ENCODE measurements around the gene RABEP1.
"Not testable (repeated sequence)": the region's sequence is repeated elsewhere in the genome, so short reads cannot be mapped to it uniquely, and the experiment has no call there.

RABEP1 gene, protein sequence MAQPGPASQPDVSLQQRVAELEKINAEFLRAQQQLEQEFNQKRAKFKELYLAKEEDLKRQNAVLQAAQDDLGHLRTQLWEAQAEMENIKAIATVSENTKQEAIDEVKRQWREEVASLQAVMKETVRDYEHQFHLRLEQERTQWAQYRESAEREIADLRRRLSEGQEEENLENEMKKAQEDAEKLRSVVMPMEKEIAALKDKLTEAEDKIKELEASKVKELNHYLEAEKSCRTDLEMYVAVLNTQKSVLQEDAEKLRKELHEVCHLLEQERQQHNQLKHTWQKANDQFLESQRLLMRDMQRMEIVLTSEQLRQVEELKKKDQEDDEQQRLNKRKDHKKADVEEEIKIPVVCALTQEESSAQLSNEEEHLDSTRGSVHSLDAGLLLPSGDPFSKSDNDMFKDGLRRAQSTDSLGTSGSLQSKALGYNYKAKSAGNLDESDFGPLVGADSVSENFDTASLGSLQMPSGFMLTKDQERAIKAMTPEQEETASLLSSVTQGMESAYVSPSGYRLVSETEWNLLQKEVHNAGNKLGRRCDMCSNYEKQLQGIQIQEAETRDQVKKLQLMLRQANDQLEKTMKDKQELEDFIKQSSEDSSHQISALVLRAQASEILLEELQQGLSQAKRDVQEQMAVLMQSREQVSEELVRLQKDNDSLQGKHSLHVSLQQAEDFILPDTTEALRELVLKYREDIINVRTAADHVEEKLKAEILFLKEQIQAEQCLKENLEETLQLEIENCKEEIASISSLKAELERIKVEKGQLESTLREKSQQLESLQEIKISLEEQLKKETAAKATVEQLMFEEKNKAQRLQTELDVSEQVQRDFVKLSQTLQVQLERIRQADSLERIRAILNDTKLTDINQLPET

DNA sequence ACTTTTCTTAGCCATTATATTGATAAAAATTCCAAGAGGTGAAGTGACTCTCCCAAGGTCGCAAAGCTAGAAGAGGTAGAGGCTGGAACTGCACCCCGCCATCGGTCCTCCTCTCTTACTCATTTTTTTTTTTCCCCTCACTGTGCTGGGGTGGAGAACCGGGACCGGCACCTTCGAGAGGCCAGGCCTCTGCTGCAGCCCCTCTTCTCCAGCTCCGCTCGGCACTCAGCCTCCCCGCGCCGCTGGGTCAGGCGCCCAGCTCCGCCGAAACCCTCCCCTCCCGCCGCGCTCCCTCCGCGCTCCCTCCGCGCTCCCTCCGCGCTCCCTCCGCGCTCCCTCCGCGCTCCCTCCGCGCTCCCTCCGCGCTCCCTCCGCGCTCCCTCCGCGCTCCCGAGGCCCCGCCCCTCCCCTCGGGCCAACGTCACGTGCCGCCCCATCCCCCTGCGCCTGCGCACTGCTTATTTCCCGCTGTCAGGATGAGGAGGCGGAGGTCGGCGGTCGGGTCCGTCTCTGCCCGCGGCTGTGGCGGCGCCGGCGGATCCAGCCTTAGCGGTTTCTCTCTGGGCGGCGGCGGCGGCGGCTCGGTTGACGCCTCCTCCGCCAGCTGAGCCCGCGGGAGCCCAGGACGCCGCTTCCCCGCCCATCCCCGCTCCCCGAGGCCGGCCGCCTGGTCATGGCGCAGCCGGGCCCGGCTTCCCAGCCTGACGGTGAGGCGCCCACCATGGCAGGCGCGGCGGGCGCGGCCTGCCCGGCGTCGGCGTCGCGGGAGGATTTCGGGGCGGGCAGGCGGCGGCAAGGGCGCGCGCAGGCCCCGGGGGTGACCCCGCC is at the start of gene RABEP1:
Gene RABEP1, plus strand, starts transcription at position 471 of the 828 bp plus-strand sequence. Its CDS starts 203 bp downstream, at position 674.
- TF ChIP-seq, protein P1, sequence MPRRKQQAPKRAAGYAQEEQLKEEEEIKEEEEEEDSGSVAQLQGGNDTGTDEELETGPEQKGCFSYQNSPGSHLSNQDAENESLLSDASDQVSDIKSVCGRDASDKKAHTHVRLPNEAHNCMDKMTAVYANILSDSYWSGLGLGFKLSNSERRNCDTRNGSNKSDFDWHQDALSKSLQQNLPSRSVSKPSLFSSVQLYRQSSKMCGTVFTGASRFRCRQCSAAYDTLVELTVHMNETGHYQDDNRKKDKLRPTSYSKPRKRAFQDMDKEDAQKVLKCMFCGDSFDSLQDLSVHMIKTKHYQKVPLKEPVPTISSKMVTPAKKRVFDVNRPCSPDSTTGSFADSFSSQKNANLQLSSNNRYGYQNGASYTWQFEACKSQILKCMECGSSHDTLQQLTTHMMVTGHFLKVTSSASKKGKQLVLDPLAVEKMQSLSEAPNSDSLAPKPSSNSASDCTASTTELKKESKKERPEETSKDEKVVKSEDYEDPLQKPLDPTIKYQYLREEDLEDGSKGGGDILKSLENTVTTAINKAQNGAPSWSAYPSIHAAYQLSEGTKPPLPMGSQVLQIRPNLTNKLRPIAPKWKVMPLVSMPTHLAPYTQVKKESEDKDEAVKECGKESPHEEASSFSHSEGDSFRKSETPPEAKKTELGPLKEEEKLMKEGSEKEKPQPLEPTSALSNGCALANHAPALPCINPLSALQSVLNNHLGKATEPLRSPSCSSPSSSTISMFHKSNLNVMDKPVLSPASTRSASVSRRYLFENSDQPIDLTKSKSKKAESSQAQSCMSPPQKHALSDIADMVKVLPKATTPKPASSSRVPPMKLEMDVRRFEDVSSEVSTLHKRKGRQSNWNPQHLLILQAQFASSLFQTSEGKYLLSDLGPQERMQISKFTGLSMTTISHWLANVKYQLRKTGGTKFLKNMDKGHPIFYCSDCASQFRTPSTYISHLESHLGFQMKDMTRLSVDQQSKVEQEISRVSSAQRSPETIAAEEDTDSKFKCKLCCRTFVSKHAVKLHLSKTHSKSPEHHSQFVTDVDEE (CRISPR knock-in tag; IDR thresholded peaks at IDR 0.05): peak; percentile 65; the same call in 1 of the 2 replicates
- no peak for TF ChIP-seq RARB (CRISPR knock-in tag; IDR thresholded peaks at IDR 0.05)
- TF ChIP-seq, protein P2, sequence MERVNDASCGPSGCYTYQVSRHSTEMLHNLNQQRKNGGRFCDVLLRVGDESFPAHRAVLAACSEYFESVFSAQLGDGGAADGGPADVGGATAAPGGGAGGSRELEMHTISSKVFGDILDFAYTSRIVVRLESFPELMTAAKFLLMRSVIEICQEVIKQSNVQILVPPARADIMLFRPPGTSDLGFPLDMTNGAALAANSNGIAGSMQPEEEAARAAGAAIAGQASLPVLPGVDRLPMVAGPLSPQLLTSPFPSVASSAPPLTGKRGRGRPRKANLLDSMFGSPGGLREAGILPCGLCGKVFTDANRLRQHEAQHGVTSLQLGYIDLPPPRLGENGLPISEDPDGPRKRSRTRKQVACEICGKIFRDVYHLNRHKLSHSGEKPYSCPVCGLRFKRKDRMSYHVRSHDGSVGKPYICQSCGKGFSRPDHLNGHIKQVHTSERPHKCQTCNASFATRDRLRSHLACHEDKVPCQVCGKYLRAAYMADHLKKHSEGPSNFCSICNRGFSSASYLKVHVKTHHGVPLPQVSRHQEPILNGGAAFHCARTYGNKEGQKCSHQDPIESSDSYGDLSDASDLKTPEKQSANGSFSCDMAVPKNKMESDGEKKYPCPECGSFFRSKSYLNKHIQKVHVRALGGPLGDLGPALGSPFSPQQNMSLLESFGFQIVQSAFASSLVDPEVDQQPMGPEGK (CRISPR knock-in tag; IDR thresholded peaks at IDR 0.05; ENCODE audit: borderline replicate concordance): no peak
- peak; percentile 86 for ATAC-seq

DNA sequence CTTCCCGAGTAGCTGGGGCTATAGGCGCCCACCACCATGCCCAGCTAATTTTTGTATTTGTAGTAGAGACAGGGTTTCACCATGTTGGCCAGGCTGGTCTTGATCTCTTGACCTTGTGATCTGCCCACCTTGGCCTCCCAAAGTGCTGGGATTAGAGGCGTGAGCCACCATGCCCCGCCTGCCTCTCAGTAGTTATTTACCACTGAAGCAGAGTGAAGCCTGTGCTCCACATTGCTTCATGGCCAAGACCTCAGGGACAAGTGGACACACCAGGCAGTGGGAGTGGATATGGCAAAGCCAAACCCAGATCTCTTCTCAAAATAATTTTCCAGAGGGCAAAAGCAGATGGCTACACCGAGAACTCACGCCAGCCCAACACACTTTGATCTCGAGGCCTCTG is 48.6 kb upstream of the RABEP1 start:
- not testable (repeated sequence) for ATAC-seq

DNA sequence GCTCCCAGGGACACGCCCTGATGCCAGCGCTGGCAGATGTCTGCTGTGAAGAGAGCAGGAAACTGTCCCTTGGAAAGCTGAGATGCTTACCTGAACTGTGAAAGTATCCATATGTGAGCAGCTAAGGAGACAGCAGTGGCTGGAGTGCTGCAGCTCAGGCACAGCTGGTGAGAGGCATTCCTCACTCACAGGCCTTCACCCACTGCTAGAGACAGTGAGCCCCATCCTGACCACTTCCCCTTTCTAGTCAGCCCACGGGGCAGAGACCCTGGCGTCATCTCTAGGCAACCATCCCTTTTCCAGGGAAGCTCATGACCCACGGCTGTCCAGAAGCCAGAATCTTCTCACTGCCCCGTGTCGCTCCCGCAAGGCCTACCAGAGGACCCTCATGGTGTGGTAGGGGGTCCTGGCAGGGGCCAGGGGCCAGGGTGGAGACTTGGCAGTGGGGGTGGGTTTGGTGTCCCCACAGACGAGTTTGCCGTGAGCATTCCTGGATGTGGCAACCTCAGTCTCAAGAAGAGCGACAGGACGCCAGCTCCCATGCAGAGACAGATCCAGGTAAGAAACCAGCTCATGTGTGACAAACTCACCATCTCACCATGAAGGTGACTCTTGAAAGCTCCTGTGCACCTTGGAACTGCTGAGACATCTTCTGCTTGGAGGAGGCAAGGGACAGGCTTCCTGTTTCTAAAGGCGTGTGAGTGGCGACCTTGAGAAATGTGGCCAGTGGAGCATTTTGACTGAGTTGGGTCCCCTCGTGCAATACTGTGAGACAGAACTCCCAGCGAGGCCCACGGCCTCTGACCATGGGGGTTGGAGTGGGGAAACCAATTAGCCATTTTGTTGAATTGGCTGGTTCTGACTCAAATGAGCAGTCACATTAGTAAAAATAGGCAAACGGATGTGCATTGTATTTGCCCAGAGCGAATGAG is 47.2 kb upstream of the RABEP1 start, which contains the start of gene SCIMP:
Gene SCIMP, minus strand, starts transcription at position 216 of the 932 bp plus-strand sequence. Its CDS starts 105 bp downstream, at position 111.
- TF ChIP-seq ZNF70 (CRISPR knock-in tag; IDR thresholded peaks at IDR 0.05) (no peak), ZNF565 (CRISPR knock-in tag; conservative IDR thresholded peaks at IDR 0.05; ENCODE audit: low read depth) (no peak), SNAI2 (CRISPR knock-in tag; IDR thresholded peaks at IDR 0.05) (no peak), CSDC2 (CRISPR knock-in tag; IDR thresholded peaks at IDR 0.05) (no peak), PPARA (CRISPR knock-in tag; IDR thresholded peaks at IDR 0.05; ENCODE audit: borderline replicate concordance) (no peak), ZFP3 (CRISPR knock-in tag; IDR thresholded peaks at IDR 0.05) (no peak), ARNTL (CRISPR knock-in tag; IDR thresholded peaks at IDR 0.05; ENCODE audit: borderline replicate concordance, low read depth) (no peak), ZNF8 (CRISPR knock-in tag; IDR thresholded peaks at IDR 0.05) (no peak), ZC3H10 (CRISPR knock-in tag; IDR thresholded peaks at IDR 0.05) (no peak), ISL1 (CRISPR knock-in tag; IDR thresholded peaks at IDR 0.05) (no peak), GLIS3 (CRISPR knock-in tag; IDR thresholded peaks at IDR 0.05) (no peak), OSR1 (CRISPR knock-in tag; IDR thresholded peaks at IDR 0.05) (no peak)
- no peak for ATAC-seq

DNA sequence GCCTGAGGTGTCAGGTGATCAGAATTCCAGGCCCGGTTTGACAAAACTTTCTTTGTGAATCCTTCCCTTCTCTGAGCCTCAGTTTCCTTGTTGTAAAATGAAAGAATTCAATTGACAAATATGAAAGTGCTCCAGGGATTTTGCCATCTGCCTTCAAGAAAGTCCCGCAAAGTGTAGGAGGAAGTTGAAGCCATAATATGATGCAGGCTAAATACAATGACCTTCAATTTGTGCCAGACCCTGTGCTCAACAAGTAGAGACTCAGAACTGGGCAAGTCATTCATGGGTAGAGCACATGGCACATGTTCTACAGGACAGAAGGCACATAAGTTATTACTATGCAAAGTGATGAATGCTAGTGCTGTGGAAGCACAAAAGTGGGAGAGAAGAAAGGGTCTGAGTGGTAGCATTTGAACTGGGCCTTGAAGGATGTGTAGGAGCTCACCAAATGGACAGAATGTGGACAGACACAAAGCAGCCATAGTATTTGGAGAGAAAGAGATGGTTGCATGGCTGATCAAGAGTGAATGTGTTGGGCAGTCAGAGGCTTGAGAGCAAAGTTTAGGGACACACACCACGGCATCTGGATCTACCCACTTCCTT is 45.0 kb upstream of the RABEP1 start:
- no peak for TF ChIP-seq ZNF8 (CRISPR knock-in tag; IDR thresholded peaks at IDR 0.05)
- TF ChIP-seq ZFP3 (CRISPR knock-in tag; IDR thresholded peaks at IDR 0.05): peak; percentile 97
- no peak for TF ChIP-seq ZNF70 (CRISPR knock-in tag; IDR thresholded peaks at IDR 0.05)
- TF ChIP-seq ESRRG (CRISPR knock-in tag; IDR thresholded peaks at IDR 0.05): no peak

DNA sequence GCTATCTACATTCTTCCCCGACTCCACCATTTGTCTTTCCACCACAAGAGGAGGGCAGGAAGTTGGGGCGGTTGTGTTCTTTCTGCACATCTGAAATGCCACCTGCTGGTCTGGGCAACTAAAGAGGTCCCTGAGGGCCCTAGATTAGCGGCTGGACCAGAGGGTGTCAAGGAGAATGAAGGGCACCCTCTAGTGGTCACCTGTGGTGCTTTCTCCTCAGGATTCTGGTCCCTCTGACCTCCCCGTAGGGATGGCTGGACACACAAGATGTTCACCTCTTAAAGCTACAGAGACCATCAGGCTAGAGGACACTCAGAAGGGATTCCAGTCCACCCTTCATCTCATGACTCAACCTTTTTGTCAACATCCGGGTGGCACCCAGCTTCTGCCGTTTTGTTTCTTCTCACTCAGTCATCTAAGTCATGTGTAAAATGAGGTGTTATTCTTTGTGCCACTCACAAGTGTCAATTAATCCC is 44.5 kb upstream of the RABEP1 start:
- peak; percentile 89 for ATAC-seq
- TF ChIP-seq, protein P2 (CRISPR knock-in tag; IDR thresholded peaks at IDR 0.05; ENCODE audit: borderline replicate concordance): no peak
- no peak for TF ChIP-seq ARNTL (CRISPR knock-in tag; IDR thresholded peaks at IDR 0.05; ENCODE audit: borderline replicate concordance, low read depth)
- TF ChIP-seq PPARA (CRISPR knock-in tag; IDR thresholded peaks at IDR 0.05; ENCODE audit: borderline replicate concordance): no peak
- no peak for TF ChIP-seq ESRRG (CRISPR knock-in tag; IDR thresholded peaks at IDR 0.05)
- no peak for TF ChIP-seq SNAI2 (CRISPR knock-in tag; IDR thresholded peaks at IDR 0.05)

More for the DNA sequence above, 45.0 kb upstream of the RABEP1 start:
- ATAC-seq: no peak

Measured in SK-N-SH treated with all-trans-retinoic acid at 6 μM for 48 hours (cell line).